ENCODE data around the gene DSTN.
A peak's percentile ranks its signal among the peaks of the same experiment; 100 is the strongest.

DSTN gene

DNA sequence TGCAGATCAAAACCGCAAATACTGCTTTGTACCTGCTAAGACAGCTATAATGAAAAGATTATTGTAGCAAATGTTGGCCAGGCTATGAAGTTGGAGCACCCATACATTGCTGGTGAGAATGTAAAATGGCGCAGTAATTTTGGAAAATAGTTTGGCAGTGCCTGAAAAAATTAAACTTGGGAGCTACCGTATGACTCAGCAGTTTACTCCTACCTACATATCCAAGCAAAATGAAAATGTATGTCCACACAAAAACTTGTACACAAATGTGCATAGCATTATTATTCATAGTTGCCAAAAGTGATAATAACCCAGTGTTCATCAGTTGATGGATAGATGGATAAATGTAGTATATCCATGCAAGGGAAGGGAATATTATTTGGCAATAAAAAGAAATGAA is 13.3 kb downstream of the DSTN start:
- DNase-seq (ENCODE audit: low spot score) = no peak

DNA sequence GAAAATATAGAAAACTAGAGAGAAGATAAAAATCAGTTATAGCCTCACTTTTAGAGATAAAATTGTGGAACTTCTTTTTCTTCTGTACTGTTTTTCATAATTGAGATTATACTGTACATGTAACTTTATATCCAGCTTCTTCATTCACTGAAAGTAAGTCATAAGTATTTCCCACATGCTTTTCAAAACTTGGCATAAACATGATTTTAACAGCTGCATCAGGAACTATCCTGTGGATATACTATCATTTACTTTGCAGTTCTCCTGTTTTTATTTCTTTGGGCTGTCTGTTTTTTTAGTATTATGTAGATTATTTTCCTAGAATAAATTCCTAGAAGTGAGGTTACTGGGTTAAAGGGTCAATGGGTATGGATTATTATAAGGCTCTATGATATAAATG is 14.8 kb downstream of the DSTN start:
- DNase-seq (ENCODE audit: low spot score) = no peak

DNA sequence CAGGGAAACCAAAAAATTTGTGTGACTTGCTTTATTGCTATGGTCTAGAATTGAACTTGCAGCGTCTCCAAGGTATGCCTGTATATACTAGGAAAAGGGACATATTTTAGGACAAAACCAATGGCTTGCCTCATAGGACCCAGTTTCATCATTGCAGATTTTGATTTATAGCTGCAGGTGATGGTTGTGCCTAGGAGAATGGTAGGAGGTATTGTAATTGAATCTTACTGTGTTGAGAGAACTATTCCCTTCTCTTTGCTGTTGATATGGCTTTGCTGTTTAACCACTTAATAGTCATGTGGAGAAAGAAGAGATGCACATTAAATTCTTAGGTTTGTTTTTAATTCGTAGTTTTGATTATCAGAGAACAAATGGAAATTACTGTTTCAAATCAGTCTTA is 16.4 kb downstream of the DSTN start:
- DNase-seq (ENCODE audit: low spot score) = no peak

DNA sequence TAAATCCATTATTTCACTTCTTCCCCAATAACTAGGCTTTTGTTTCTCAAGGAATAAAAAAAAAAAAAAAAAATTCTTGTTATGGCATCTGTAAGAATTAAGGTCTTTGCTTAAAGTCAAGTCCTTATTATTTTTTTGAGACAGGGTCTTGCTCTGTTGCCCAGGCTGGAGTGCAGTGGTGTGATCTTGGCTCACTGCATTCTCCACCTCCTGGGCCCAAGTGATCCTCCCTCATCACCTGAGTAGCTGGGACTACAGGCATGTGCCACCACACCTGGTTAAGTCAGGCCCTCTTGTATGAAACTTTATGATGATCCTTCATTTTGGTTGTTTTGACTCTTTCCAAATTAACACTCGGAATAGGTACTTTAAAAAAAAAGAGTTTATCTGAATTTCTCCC is 17.3 kb downstream of the DSTN start:
- no peak for DNase-seq (ENCODE audit: low spot score)

DNA sequence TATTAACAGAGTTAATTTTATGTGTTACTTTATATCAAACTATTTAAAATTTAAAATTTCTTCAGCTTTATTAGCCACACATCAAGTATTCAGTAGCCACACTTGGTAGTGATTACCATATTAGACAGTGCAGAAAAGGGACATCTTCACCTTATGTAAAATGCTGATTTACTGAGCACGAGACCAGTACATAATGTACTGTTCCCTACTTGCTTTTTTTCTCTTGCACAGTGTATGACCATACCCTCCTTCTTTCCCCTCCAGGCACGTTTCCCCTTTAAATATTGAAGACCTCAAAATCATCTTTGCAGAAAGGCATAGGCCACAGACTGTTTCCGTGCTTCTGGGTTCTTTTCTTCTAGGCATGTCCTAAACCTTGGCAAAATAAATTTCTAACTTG is 17.9 kb downstream of the DSTN start:
- no peak for DNase-seq (ENCODE audit: low spot score)

DNA sequence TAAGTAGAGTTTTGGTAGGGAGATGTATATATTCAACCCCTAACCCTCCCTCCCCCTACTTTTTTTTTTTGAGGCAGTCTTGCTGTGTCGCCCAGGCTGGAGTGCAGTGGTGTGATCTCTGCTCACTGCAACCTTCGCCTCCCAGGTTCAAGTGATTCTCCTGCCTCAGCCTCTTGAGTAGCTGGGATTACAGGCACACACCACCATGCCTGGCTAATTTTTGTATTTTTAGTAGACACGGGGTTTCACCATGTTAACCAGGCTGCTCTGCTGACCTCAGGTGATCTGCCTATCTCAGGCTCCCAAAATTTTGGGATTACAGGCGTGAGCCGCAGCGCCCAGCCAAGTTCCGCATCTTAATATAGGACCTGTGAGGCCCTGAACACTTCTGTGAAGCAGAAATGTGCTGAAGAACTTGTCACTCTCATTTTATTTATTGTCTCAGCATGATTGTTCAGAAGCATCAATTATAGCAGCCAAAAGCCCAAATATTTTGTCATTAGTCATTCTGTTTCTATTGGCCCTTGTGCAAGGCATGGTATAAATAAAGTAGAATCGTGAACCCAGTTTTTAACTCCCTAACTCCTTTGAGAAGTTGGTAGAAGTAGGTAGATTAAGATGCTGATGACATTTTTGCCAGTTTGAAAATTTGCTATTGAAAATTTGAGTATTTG is 19.4 kb downstream of the DSTN start:
- DNase-seq (ENCODE audit: low spot score) = no peak

DNA sequence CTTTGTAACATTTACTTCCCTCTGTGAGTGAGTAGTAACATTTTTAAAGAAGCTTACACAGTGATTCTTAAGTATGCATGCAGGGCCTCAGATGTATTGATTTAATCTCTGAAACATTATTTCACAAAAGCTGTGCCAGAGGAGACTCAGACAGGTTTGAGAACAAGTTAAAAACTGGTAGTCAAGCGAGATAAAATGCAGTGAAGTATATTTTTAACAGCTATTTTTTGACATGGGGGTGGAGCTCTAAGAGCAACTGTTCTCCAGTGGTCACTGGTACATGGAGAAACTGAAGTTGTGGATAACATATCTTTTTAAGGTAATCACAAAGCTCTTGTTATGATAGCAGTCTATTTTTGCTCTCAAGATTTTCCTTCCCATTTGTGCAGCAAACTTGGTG is 20.4 kb downstream of the DSTN start:
- no peak for DNase-seq (ENCODE audit: low spot score)

DNA sequence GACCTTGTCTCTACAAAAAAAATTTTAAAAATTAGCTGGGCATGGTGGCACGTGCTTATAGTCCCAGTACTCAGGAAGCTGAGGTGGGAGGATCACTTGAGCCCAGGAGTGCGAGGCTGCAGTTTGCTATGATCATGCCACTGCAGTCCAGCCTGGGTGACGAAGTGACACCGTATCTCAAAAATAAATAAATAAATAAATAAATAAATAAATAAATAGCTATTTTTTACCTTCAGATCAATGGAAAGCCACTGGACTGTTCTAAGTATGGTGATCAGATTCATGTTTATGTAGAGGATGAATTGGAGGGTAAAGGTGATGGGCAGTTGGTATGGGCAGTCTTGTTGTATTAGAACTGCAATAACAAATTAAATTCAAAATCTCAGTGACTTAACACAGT is 24.0 kb downstream of the DSTN start:
- no peak for DNase-seq (ENCODE audit: low spot score)

DNA sequence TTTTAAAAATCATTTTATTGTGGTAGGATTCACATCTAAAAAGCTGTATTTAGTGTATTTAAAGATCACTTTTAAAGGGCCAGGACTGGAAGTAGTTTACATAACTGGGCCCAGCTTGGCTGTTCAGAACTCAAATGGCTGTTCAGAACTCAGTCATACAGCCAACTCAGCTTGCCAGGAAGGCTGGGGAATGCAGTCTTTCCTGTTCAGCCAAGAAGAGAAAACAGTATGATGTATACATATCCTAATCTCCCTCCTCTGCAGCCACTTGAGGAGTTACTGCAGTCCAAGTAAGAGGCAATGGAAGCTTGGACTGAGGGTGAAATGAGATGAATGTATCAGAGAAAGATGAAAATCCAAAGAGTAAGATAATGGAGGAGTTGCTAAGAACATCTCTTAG is 24.6 kb downstream of the DSTN start:
- DNase-seq (ENCODE audit: low spot score) = no peak

DNA sequence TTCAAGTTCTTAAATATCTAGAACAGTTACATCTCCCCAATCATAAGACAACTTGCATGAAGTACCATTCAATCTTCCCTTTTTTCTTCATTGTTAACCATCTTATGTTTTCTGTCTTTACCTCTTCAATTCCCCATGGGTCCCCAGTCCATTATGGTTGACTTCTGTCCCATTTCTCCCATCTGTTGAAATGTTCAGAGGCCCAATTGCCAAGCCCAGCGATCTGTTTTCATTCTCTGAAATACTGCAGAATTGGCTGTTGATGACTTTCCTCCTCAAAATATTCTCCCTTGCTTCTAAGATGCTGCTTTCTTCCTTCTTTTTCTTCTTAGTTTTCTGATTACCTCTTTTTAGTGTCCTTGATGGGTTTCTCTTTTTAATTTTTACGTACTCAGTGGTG is 26.0 kb downstream of the DSTN start:
- DNase-seq (ENCODE audit: low spot score) = no peak

DNA sequence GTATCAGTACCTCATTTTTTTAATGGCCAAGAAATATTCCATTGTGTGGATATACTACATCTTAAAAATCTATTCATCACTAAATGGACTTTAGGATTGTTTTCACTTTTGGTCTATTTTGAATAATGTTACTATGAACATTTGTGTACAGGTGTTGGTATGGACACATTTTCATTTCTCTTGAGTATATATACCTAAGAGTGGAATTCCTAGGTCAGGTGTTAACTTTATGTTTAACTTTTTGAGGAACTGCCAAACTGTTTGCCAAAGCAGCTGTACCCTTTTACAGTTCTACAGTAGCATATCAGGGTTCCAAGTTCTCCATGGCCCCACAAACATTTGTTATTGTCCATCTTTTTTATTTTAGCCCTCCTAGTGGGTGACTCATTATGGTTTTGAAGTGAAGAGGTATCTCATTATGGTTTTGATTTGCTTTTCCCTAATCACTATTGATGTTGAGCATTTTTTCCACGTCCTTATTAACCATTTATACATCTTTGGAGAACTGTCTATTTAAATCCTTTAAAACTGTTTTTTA is 28.2 kb downstream of the DSTN start:
- DNase-seq (ENCODE audit: low spot score) = no peak

DNA sequence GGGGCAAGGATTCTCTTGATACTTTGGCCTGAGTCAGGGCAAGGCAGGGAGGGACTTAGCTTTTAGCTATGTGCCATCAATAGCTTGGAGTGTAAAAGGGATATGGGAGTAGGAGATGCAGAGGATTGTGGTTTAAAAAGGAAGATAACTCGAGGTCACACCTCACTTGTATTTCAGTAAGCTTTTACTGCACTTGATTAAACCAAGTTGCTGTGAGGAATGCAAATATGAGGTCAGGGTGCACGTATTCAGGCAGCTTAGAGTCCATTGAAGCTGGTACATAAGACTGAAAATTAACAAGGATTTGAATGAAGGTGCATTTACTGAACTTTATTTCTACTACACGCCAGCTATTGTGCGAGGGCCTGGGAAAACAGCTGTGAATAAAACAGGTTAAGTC is 32.1 kb downstream of the DSTN start:
- DNase-seq (ENCODE audit: low spot score) = no peak

DNA sequence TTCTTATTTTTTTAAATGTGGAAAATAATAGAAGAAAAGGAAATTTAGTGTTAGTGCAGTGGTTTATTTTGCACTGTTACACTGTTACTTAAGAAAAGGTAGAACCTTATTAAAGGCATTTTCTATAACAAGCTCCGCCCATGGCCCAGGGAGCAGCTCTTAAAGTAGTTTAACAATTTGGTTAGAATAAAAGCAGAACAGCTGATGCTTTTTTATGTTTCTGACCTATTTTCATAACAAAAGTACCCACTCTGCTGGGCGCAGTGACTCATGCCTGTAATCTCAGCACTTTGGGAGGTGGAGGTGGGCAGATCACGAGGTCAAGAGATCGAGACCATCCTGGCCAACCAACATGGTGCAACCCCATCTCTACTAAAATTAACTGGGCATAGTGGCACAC is 32.6 kb downstream of the DSTN start:
- DNase-seq (ENCODE audit: low spot score) = no peak

DNA sequence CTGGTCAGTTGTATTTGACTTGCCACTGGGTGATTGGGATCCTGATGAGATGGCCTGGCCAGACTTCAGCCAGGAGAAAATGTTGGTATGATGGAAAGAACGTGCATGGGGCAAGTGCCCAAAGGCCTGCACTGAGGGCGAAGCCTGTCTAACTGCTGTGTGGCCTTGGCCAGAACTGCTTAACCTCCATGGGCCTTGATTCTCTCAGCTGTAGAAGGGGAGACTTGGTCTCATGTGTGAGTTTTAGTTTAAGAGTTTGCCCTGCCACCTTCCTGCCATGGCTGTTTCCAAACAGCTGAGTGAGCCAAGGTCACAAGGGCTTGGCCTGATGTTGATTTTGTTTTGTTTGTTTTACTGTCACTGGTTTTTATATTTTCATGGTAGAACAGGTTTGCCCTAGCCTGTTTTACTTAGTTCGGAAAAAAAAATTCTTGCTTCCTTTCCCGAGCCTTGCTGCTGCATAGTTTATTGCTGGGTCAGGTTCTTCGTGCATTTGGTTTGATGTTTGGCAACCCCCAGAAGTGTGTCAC is 35.3 kb downstream of the DSTN start:
- no peak for DNase-seq (ENCODE audit: low spot score)

DNA sequence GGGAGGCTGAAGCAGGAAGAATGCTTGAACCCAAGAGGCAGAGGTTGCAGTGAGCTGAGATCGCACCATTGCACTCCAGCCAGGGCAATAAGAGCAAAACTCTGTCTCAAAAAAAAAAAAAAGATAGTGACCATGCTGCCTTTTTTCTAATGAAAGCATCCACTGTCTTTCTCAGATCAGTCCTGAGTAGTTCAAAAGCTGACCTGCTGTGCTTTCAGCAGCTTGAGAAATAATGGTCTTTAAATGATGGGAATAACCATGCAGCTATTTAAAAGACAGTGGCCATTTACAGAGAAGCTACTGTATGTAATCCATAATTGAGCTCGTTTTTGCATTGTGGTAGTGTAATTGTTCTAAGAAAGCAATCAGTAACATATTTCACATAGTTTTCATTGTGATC is 36.1 kb downstream of the DSTN start:
- no peak for DNase-seq (ENCODE audit: low spot score)

DNA sequence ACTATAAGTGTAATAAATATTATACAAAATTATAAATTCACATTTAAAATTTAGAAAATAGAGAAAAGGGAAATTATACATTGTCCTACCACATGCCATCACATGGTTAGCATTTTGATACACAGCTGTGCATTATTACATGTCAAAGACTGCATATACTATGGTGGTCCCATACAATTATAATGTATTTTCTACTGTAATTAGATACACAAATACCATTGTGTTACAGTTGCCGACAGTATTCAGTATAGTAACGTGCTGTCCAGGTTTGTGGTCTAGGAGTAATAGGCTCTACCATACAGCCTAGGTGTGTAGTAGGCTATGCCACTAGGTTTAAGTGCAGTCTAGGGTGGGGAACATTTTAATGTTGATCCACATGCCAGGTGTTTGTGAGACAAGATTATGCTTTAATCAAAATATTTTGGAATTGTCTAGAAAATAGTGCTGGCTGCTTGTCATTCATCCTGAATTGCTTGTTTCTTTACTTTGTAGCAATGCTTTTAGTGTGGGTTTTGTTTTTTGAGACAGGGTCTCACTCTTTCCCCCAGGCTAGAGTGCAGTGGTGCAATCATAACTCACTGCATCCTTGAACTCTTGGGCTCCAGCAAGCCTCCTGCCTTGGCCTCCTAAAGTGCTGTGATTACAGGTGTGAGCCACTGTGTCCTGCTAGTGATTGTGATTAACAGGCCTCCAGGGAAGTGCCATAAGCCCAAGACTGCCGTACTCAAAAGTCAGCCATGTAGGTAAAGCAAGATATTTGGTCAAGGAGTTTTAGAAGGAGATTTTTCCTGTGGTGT is 39.0 kb downstream of the DSTN start:
- DNase-seq (ENCODE audit: low spot score) = no peak

DNA sequence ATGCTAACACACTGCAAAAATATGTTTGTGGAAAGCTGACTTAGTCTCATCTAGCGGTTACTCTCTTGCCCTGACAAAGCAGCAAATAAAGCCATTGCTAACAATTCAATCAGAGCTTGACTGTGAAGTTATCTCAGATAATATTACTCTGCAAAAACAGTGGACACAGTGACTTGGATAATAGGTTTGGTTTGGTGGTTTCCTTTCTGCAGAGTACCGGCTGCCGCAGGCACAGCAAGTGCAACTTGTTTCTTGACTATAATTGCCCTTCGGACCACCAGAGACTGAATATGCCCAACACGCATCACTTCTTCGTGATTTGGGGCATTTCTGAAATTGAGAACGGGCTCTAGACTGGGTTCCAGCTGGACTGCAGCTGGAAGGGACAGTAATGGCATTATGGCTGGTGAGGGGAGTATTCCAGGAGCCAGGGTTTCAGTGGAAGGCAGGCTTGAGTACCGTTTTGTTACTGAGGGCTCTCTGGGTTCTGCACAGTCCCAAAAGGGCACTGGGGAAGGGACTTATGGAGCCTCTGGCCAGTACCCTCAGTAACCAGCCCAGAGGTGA is 40.0 kb downstream of the DSTN start:
- DNase-seq (ENCODE audit: low spot score) = no peak

DNA sequence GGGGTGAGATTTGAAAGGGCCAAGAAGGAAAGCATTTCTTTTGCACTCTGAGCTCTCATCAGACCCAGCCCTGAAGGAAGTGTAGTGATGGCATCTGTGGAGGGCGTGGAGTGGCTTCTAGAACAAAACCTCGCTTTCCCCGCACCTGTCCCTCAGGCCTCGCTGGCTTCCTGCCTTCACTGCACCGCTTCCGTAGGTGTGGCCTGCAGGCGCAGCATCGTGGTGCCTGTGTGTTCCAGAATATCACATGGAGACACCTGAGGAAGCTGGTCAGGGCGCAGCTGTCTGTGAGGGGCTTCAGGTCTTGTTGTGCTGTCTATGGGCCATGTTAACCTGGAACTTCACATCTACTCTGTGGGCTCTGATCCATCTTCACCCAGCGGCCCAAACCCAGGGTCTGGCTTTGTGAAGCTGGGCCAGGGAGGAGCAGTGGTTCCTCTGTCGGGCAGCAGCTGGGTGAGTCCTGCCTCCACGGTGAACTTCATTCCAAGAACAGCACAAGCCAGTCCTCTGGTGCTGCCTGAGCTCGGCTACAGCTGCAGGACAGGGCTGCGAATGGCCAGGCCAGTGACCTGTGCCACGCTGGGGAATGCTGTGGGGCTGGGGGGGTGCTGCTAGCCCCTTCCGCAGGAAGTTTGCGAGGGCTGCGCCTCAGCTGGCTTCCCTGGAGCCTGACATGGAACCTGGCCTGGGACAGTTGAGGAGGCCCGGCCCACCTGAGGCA is 40.9 kb downstream of the DSTN start:
- DNase-seq (ENCODE audit: low spot score) = no peak

DNA sequence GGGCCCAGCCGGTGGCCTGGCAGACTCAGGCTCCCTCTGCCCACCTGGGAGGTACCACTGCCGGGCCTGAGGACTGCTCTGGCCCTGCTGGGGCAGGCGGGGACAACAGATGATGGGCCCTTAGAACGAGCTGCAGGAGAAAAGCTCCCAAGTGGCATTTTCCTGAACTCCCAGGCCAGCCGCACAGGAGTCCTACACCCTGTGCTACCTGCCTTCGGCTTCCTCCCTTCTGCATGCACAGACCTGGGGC is 41.3 kb downstream of the DSTN start:
- DNase-seq (ENCODE audit: low spot score) = no peak

DNA sequence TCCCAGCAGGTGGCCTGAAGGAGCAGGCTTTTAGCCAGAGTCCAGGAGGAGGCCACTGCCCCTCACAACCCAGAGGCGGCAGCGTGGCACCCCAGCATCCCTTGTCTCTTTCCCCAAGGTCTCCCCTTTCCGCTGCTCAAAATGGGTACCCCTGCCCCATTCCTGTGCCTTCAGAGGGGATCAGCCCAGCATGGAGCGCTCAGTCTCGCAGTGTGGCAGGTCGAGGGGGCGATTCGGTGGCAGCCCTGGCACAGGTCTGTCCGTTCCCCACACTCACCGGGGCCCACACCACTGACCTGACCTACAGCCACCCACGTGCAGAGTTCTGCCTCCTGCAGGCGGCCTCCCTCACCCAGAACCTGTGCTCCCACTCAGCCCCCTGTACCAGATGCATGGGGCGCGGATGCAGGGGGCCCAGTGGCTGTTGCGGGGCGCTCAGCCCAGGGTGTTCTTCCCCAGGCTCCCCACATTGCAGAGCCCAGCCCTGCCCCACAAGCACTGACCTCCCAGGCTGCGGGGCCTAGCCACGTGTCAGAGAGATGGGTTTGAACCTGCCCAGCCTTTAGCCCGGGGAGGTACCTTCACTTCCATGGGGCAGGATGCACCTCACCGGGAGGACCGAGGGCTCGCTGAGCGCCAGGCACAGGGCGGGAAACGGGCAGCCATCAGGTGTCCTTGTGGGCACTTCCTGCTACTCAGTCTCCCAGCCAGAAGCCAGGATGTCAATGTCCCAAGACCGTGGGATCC is 41.8 kb downstream of the DSTN start:
- DNase-seq (ENCODE audit: low spot score) = peak; percentile 50

DNA sequence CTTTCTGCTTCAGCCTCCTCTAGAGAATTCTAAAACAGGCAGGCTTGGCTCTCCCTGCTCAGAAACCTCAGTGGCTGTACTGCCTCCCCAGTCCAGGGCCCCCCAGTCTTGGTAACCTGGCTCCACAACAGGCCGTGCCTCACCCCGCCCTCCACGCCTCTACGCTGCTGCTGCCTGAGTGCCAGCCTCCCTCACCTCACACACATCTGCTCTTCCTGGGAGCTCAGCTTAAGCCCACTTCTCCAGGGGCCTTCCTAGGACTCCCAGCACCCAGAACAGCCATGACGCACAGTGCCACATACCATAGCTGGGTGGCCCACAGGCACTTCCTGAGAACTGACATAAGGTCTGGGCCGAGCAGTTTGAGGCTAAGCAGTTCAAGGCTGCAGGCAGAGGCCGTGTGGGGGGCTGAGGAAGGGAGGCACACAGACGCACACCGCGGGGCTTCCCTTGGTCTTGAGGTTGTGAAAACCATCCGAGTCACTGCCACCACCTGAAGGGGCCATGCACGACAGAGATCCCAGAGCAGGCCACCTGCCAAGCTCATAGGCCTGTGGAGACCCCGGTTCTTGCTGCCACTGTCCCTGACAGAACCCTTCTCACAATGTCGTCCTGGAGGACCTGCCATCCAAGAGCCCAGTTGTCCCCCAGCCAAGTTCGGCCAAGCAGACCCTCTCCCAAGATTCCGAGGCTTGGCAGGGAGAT is 42.6 kb downstream of the DSTN start:
- no peak for DNase-seq (ENCODE audit: low spot score)

DNA sequence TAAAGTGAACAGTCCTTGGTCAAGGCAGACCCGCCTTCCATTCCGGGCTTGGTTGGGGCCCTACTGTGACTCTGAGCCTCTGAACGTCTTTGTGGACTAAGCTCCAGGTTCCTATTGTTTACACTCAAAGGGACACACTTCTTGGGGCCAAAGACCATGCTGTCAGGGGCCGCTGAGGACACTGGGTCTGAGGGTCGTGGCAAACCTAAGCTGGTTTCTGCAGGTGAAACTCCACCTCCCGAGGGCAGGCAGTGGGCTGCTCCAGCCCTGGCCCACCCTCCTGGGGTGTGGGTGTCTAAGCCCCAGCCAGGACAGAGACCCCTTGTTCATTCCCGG is 43.1 kb downstream of the DSTN start:
- no peak for DNase-seq (ENCODE audit: low spot score)

Data from RKO (cell line).